Right ventricle myocardium superior (tissue), 1 donor: ENCODE data around the gene GRHL1. TPM values are rescaled to one million over a fixed set of nuclear protein-coding genes. Genes with fewer than 3 reads are reported as not detected.
A peak's percentile ranks its signal among the peaks of the same experiment; 100 is the strongest.

Source experiments
- ATAC-seq: fragments of 200-7000 bp; cut with Tn5 transposase; one replicate; pipeline ENCODE4 v1.9.1; 2020; ENCODE audit warnings: mild to moderate bottlenecking; ENCODE audit not compliant: poor library complexity
- DNase-seq: peaks from one replicate; pipeline ENCODE4 v3.0.0-alpha.2; 2020
- intact Hi-C: fragments of 100-400 bp; cut with DNase I; formaldehyde crosslinking; loops from one replicate; pipeline ENCODE4 v1.11.2; 2022
- total RNA-seq: library from RNA; stranded (reverse); fragmentation: NEBNext Ultra II Directional; extraction: Animal tissue kit (Norgen Biotek cat#: 25700); gene quantifications from one replicate; pipeline ENCODE4 v1.2.1, GENCODE V29; 2021
- donor health status: DM: no; HTN: yes; CAD: no; lungs with severe emphysema.

GRHL1 gene
- total RNA-seq, 1 donor from 2014 or later, result 1.0 TPM

GRCh38 chr2:10043906-10044601 lies 92.6 kb downstream of the GRHL1 start:
- ATAC-seq (peak; percentile 73), DNase-seq (peak; percentile 100)
- intact Hi-C loops, result loop anchor here (5.0 kb wide), 2 partner anchors 37 to 52 kb away; no protein-coding TSS in a partner anchor

- DNase-seq (no peak), ATAC-seq (no peak)
- intact Hi-C loops, result loop anchor here (5.0 kb wide), 2 partner anchors 63 to 233 kb away; no protein-coding TSS in a partner anchor
Observed at GRCh38 chr2:10045561-10046355, 94.3 kb downstream of the GRHL1 start.

GRCh38 chr2:10046931-10047330 lies 95.4 kb downstream of the GRHL1 start:
- ATAC-seq (no peak), DNase-seq (no peak)
- intact Hi-C loops, result loop anchor here (5.0 kb wide), 2 partner anchors 65 to 235 kb away; no protein-coding TSS in a partner anchor

GRCh38 chr2:10047616-10048500 lies 96.4 kb downstream of the GRHL1 start:
- ATAC-seq (no peak), DNase-seq (no peak)
- intact Hi-C loops, result loop anchor here (5.0 kb wide), 2 partner anchors 66 to 236 kb away; no protein-coding TSS in a partner anchor

GRCh38 chr2:10048501-10049171 lies 97.1 kb downstream of the GRHL1 start:
- ATAC-seq (peak; percentile 34), DNase-seq (no peak)

More at GRCh38 chr2:10048501-10049171, 97.1 kb downstream of the GRHL1 start:
- intact Hi-C loops, result loop anchor here (5.0 kb wide), 2 partner anchors 66 to 236 kb away; no protein-coding TSS in a partner anchor

Other genes starting within 250 kb of the GRHL1 start
- 6.1 TPM for gene TAF1B, start 108.2 kb upstream of the GRHL1 start, total RNA-seq
- 24.4 TPM for gene KLF11, start 91.9 kb downstream of the GRHL1 start, total RNA-seq
- gene CYS1, start 128.7 kb downstream of the GRHL1 start, total RNA-seq, result 3.6 TPM
- gene RRM2, start 171.0 kb downstream of the GRHL1 start, total RNA-seq, result 1.9 TPM